Head of caudate nucleus (tissue), 42 donors: ENCODE measurements around the gene ZFYVE9.
"Not testable (repeated sequence)": the region's sequence is repeated elsewhere in the genome, so short reads cannot be mapped to it uniquely, and the experiment has no call there.

Experiments used
- DNase-seq, 42 donors: peaks; one replicate each; pipeline versions ENCODE4 v3.0.0 to v3.0.0-alpha.2; 2020 to 2021; ENCODE audit warnings: mixed read lengths in 7 of 42
- intact Hi-C: fragments of 100-400 bp; cut with DNase I; formaldehyde crosslinking; loops from one replicate; pipeline ENCODE4 v1.15.0; 2022

The ZFYVE9 gene

GRCh38 chr1:52141513-52142219, at the start of gene ZFYVE9:
TSS of gene ZFYVE9 (plus strand) at chr1:52142089. CDS start at chr1:52233207, 91,118 bp downstream.
- peak; percentile 10 to 89 (median 74) for DNase-seq

GRCh38 chr1:52094300-52094699, 47.6 kb upstream of the ZFYVE9 start:
- DNase-seq, intact Hi-C loops: not testable (repeated sequence)

More at GRCh38 chr1:52141513-52142219, at the start of gene ZFYVE9:
- intact Hi-C loops, result loop anchor here (5.0 kb wide), 1 partner anchor 84 kb away; the partner anchor contains the start of genes BTF3L4 and TXNDC12

DNA sequence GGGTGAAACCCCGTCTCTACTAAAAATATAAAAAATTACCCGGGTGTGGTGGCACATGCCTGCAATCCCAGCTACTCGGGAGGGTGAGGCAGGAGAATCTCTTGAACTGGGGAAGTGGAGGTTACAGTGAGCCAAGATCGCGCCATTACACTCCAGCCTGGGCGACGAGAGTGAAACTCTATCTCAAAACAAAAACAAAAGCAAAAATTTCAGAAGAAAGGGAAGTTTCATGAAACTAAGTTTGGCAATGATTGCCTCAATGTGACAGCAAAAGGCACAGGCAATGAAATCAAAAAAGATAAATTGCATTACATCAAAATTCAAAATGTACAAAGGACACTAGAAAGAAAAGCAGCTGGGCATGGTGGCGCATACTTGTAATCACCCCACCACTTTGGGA, 45.7 kb upstream of the ZFYVE9 start:
- no peak for DNase-seq
- intact Hi-C loops, result no loop called here

GRCh38 chr1:52098139-52098871, 43.6 kb upstream of the ZFYVE9 start:
- DNase-seq, result no peak
- intact Hi-C loops, result no loop called here

DNA sequence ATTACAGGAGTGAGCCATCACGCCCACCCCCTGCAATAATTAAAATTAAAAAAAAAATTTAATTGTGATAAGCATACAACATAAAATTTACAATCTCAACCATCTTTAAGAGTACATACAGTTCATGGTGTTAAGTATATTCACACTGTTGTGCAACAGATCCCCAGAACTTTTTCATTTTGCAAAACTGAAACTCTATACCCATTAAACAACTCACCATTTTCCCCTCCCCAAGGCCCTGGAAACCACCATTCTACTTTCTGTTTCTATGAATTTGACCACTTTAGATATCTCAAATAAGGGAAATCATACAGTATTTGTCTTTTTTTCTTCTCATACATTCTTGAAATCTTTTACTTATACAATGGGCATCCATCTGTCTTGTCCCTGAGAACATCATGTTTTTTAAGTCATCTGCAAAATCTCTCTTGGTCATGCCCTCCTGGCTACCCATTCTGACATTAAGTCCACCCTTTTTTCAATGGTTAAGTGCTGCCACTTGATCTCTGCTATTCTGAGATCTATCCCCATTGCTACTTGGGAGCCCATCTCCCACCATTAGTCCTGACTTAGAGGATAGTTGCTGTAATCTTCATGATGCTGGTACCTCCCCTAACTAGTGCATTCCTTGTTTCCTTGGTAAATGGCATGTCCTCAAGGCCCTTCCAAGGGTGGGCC, 39.4 kb upstream of the ZFYVE9 start:
- no peak for DNase-seq

GRCh38 chr1:52111492-52111891, 30.4 kb upstream of the ZFYVE9 start:
- peak in 3 of 42 donors; percentile 11 to 28 (median 14) for DNase-seq
- intact Hi-C loops, result no loop called here

More for the DNA sequence above, 39.4 kb upstream of the ZFYVE9 start:
- intact Hi-C loops, result no loop called here

DNA sequence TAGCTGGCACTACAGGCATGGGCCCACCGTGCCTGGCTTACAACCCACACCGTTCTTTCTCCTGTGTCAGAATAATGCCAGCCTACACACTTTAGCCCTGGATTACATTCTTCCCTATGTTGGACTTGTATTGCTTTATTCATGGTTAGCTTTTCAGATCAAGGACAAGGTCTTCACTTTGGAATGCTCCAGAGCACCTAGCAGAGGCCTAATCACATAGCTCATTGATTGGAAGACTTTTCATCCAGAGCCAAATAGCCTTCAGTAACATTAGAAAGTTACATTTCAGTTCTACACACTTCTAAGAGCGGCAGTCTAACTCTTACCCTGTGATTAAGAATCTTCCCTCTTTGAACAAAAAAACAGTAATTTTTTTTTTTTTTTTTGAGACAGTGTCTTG, 29.4 kb upstream of the ZFYVE9 start:
- intact Hi-C loops, result no loop called here
- no peak for DNase-seq

GRCh38 chr1:52119301-52120079, 22.4 kb upstream of the ZFYVE9 start:
- intact Hi-C loops, result no loop called here
- DNase-seq, result peak in 1 of 42 donors; percentile 16

GRCh38 chr1:52122384-52122783, 19.5 kb upstream of the ZFYVE9 start:
- intact Hi-C loops, result no loop called here
- no peak for DNase-seq

GRCh38 chr1:52123622-52124021, 18.3 kb upstream of the ZFYVE9 start:
- intact Hi-C loops, result no loop called here
- no peak for DNase-seq

DNA sequence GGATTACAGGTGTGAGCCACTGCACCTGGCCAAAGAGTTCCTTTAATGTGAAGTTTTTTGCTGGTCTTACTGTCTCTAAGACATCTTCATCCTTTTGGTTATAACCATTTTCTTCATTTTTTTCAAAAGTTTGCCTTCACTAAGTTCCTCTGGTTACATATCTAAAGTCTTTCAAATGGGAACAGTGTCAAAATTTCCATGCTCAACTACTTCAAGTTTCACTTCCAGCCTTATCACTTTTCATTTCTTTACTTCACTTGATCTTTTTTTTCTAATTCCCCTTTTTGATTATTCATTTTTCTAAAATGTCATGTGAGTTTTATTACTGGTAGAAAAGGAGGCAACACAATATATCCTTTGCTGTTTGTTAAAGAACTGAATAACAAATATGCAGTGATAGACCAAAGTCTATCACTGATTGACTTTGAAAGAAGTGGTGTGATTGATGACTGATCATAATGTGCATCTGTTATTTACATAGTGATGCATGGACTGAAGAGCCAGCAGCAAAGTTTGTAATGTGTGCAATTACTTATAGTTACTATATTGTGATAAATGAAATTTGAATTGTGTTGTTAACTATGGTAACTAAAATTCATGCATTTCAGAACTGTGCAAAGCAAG, 16.0 kb upstream of the ZFYVE9 start:
- DNase-seq, result no peak
- intact Hi-C loops, result no loop called here

DNA sequence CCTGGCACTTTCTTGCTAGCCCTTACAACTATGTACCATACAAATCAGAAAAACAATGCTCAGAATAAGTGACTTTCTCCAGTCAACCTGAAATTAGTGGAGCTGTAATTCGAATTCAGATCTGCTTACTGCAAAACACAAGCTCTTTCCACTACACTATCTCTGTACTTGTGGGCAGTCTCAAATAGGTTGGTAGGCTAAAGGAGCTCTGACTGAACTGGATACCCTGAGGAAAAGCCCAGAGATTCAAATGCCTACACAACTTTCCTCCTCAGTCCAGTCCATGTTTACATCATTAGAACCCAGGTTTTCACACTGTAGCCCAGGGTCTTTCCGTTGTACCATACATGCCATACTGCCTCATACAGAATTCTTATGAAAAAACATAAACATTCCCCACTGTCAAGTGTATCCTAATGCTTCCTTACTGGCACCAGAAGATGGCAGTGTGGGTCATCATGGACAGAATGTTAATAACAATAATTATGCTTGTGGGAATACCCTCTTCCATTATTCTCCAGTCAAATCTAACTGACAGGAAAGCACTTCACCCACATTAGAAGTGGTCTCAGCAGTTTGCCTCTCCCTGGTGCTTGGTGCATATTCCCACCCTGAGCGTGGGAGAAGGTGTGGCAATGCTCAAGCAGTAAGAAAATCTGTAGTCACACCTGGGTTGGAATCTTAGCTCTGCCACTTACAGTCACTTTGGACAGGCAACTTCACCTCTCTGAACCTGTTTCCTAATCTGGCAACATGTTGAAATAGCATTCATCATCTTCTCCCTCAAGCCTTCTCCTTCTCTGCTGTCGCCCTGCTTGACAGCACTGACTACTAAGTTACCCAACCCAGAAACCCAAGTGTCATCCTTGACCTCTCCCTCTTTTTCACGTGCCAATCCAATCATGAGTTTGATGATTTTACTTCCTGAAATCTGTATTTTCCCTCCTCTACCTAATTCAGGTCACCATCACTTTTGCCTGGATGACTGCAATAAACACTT, 14.4 kb upstream of the ZFYVE9 start:
- peak in 27 of 42 donors; percentile 12 to 79 (median 43) for DNase-seq
- intact Hi-C loops, result no loop called here

GRCh38 chr1:52139817-52140540, 1.9 kb upstream of the ZFYVE9 start:
- no peak for DNase-seq
- intact Hi-C loops, result loop anchor here (5.0 to 10.0 kb wide), 2 partner anchors 83 to 545 kb away; partner anchors contain the start of genes BTF3L4 and TXNDC12

GRCh38 chr1:52140633-52141512, 1.0 kb upstream of the ZFYVE9 start:
- no peak for DNase-seq
- intact Hi-C loops, result loop anchor here (5.0 kb wide), 1 partner anchor 84 kb away; the partner anchor contains the start of genes BTF3L4 and TXNDC12
